DMS53 treated with DMSO at 0.1 percent for 48 hours (cell line): Measurements from ENCODE around the gene ASH1L.
"Not testable (repeated sequence)": the region's sequence is repeated elsewhere in the genome, so short reads cannot be mapped to it uniquely, and the experiment has no call there.

Experiments used
- DNase-seq: peaks from one replicate; lab custom pipeline; 2025; ENCODE audit not compliant: unreplicated experiment; lab: John Stamatoyannopoulos, UW

ASH1L gene

DNA sequence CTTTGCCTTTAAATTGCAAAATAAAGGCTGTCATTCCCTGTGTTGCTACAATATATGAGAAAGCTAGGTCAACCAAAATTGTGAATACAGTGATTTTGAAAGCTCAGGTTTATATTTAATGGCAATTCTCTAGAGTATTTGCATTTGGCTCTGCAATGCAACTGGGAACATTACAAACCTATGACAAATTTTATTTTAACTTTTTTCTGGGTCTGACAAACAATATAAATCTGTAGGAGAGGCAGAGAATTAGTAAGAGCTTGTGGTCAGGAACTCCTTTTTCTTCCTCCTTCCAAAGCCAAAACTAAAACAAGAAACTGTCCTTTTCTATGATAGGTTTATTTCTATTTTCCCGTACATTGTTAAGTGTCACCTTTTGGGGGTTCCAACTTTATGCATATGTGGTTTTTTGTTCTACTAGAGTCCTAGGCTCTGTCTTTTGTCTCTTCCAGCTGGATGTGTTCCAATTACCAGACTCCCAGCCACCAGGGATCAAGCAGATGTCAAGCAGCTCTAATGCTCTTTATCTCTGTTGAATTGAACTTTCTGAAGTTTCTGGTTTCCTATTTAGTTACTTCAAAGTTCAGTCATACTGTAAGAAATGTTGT, 106.9 kb downstream of the ASH1L start:
- no peak for DNase-seq

DNA sequence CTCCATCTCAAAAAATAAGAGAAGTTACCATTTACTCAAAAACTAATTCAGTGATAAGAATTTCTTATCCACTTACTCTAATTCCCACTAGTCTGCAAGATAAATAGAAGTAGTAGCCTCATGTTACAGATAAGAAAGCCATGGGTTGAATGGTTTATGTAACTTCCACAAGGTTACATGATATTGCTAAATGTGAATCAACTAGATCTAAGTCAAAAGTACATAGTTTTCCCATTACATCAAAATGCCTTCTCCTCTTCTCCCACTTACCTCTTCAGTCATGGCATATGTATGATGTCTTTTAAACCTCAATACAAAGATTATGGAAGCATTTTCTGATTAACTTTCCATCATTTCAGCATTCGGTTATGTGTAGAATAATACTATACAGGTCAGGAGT, 108.5 kb downstream of the ASH1L start:
- DNase-seq: no peak

DNA sequence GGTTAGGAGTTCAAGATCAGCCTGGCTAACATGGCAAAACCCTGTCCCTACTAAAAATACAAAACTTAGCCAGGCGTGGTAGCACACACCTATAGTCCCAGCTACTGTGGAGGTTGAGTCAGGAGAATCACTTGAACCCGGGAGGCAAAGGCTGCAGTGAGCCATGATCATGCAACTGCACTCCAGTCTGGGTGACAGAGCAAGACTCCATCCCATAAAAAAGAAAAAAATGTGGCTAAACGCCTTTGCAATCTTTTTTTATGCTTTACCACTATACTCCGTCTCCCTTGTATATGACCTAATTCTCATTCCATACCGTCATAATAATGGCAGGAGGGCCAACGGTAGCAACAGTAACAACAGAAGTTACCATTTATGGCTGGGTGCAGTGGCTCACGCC, 109.5 kb downstream of the ASH1L start:
- DNase-seq: no peak

DNA sequence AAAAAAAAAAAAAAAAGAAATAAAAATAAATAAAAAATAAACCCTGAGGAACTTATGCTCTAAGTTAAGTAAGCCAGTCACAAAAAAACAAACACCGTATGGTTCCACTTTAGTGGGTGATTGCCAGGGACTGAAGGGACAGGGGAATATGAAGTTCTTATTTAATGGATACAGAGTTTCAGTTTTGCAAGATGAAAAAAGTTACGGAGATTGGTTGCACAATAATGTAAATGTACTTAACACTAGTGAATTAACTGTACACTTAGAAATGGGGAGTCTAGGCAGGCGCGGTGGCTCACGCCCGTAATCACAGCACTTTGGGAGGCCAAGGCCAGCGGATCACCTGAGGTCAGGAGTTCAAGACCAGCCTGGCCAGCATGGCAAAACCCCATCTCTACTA, 111.4 kb downstream of the ASH1L start:
- no peak for DNase-seq

DNA sequence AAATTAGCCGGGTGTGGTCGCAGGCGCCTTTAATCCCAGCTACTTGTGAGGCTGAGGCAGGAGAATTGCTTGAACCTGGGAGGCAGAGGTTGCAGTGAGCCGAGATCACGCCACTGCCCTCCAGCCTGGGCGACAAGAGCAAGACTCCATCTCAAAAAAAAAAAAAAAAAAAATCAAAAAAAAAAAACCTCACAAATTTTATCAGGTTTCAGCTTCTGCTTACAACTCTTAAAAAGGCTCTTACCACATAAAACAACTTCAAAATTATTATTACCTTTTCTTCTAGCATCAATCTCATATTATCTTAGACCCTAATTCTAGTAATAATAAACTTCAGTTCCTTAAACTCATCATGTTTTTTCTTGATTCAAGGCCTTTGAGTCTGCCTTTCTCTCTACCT, 120.2 kb downstream of the ASH1L start:
- DNase-seq: not testable (repeated sequence)

DNA sequence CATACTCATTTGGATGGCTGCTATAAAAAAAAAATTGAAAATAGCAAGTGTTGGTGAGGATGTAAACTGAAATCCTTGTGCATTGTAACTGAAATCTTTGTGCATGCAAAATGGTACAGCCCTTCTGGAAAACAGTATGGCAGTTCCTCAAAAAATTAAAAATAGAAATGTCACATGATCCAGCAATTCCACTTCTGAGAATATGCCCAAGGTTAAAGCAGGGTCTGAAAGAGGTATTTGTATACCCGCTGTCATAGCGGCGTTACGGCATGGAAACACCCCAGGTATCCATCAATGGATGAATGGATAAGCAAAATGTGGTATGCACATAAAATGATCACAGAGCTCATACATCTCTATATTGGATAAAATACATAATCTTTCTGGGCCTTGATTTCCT, 125.2 kb downstream of the ASH1L start:
- no peak for DNase-seq

DNA sequence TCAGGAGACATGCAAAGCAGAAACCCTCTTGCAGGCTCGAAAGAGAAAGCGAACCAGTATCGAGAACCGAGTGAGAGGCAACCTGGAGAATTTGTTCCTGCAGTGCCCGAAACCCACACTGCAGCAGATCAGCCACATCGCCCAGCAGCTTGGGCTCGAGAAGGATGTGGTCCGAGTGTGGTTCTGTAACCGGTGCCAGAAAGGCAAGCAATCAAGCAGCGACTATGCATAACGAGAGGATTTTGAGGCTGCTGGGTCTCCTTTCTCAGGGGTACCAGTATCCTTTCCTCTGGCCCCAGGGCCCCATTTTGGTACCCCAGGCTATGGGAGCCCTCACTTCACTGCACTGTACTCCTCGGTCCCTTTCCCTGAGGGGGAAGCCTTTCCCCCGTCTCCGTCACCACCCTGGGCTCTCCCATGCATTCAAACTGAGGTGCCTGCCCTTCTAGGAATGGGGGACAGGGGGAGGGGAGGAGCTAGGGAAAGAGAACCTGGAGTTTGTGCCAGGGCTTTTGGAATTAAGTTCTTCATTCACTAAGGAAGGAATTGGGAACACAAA, 128.7 kb downstream of the ASH1L start:
- not testable (repeated sequence) for DNase-seq

DNA sequence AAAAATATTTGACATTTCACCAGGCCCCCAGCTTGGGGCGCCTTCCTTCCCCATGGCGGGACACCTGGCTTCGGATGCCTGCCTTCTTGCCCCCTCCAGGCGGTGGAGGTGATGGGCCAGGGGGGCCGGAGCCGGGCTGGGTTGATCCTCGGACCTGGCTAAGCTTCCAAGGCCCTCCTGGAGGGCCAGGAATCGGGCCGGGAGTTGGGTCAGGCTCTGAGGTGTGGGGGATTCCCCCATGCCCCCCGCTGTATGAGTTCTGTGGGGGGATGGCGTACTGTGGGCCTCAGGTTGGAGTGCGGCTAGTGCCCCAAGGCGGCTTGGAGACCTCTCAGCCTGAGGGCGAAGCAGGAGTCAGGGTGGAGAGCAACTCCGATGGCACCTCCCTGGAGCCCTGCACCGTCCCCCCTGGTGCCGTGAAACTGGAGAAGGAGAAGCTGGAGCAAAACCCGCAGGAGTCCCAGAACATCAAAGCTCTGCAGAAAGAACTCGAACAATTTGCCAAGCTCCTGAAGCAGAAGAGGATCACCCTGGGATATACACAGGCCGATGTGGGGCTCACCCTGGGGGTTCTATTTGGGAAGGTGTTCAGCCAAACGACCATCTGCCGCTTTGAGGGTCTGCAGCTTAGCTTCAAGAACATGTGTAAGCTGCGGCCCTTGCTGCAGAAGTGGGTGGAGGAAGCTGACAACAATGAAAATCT, 129.3 kb downstream of the ASH1L start:
- DNase-seq: not testable (repeated sequence)

DNA sequence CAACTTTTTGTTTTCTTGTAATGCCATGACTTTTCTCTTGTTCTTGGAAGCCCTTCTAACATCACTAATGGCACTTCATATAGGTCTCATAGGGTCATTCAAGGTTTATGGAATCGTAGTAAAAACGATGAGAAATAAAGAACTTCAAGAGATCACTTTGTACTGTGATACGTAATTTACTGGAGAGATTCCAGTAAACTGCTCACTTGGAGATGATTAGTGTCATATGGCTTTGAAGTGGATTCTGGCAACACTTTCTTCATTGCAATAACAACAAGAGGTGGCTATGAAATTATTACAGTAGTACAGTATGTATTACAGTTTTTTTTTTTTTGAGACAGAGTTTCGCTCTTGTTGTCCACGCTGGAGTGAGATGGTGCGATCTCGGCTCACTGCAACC, 138.5 kb downstream of the ASH1L start:
- DNase-seq: no peak

DNA sequence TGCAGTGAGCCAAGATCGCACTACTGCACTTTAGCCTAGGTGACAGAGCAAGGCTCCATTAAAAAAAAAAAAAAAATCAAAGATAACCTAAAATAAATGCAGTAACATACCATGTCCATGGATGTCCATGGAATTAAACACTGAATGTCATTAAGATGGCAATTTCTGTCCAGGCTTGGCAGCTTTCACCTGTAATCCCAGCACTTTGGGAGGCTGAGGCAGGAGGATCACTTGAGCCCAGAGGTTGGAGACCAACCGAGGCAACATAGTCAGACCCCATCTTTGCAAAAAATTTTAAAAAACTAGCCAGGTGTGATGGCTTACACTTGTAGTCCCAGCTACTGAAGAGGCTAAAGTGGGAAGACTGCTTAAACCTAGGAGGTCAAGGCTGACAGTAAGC, 141.8 kb downstream of the ASH1L start:
- DNase-seq: no peak

DNA sequence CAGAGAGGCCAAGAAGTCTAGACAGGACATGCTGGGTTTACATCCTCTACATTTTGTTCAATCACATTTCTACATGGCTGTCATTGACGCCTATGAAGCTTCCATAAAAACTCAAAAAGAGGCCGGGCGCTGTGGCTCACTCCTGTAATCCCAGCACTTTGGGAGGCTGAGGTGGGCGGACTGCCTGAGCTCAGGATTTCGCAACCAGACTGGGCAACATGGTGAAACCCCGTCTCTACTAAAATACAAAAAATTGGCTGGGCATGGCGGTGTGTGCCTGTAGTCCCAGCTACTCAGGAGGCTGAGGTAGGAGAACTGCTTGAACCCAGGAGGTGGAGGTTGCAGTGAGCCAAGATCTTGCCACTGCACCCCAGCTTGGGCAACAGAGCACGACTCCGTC, 150.8 kb downstream of the ASH1L start:
- not testable (repeated sequence) for DNase-seq

DNA sequence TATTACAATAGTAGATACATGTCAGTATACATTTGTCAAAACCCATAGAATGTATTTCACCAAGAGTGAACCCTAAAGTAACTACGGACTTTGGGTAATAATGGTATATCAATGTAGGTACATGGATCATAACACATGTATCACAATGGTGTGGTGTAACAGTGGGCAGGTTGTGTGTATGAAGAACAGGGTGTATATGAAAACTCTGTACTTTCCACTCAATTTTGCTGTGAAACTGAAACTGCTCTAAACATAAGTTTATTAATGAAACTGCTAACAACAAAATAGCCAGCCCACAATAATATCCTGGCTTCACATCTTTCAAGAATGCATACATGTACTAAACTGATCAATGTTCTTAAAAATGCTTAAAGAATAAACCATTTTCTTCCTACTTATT, 151.7 kb downstream of the ASH1L start:
- DNase-seq: no peak

DNA sequence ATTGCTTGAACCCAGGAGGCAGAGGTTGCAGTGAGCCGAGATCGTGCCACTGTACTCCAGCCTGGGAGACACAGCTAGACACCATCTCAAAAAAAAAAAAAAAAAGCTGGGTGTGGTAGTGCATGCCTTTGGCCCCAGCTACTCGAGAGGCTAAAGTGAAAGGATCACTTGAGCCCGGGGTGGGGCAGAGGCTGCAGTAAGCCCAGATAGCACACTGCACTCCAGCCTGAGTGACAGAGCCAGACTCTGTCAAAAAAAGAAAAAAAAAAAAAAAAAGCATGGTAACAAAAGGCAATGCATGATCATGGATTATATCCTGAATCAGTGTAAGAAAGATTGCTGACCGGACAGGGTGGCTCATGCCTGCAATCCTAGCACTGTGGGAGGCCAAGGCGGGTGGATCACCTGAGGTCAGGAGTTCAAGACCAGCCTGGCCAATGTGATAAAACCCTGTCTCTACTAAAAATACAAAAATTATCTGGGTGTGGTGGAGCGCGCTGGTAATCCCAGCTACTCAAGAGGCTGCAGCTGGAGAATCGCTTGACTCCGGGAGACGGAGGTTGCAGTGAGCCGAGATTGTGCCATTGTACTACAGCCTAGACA, 165.6 kb downstream of the ASH1L start:
- DNase-seq: no peak

DNA sequence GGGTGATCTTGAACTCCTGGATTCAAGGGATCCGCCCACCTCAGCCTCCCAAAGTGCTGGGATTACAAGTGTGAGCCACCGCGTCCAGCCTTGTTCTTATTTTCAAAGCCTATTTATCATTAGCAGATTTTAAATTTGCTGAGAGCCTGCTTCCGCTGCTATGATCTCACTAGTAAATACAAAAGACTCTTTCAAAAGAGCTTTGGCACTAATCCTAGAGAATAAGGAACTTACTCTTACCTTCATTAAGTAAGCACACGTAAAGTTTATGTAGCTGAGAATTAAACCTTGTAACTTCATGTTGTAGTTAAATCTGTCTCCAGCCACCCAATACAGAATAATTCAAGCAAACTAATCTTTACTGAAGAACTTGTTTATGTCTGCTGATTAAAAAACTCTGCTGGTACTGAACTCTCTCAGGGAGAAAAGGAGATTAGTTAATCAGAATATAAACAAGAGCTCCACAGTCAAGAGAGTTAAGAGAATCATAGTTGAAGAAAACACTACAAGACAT, 169.6 kb downstream of the ASH1L start:
- DNase-seq: no peak

DNA sequence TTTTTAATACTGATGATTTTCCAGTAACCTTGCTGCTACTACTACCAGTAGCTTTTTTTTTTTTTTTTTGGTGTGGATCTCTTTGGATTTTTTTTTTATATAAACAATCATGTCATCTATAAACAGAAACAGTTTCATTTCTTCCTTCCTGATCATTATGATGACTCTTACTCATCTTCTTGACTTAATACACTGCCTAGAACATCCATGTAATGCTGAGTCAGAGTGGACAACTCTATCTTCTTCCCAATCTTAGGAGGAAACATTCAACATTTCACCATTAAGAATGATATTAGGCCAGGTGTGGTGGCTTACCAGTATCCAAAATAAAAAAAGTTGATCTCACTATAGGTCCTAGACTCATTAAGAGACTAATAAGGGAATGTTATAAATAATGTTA, 172.8 kb downstream of the ASH1L start:
- no peak for DNase-seq

DNA sequence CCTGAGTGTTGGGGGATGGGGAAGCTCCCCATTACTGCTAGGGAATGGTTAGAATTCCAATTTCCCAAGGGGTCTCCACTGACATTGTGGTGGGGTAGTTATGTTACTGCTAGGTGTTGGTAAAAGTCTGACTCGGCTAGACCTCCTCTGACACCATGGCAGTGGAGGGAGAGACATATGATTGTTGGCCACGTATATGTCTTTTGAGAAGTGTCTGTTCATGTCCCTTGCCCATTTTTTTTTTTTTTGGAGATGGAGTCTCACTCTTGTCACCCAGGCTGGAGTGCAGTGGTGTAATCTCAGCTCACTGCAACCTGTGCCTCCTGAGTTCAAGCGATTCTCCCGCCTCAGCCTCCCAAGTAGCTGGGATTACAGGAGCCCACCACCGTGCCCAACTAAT, 176.8 kb downstream of the ASH1L start:
- not testable (repeated sequence) for DNase-seq

DNA sequence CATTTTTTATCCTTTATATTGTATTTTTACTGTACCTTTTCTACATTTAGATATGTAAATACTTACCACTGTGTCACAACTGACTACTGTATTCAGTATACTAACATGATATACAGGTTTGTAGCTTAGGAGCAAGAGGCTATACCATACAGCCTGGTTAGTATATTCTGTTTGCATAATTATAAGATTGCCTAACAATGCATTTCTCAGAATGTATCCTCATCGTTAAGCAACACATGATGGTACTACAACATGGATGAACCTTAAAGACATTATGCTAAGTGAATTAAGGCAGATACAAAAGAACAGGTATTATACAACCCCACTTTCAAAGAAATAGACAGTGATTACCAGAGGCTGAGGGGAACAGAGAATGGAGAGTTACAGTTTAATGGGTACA, 179.2 kb downstream of the ASH1L start:
- no peak for DNase-seq

DNA sequence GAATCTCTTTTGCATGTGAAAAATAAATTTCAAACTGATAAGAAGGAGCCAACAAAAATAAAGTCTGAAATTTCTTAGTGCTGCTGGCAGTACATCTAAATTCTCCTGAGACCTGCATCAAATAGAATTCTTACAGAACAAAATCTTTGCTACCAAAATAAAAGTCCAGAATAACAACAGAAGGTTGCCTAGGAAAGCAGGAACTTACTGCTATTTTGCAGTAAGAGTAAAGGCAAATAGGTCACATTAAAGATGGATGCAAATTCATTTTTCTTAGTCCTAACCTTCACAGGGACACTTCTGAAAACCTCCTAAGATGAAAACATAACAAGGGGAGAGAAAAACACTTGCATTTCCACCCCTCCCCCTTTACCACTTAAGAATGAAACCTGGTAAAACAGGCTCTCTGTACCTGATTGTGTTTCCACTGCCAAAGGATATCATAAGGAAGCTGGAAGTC, 182.9 kb downstream of the ASH1L start:
- no peak for DNase-seq

DNA sequence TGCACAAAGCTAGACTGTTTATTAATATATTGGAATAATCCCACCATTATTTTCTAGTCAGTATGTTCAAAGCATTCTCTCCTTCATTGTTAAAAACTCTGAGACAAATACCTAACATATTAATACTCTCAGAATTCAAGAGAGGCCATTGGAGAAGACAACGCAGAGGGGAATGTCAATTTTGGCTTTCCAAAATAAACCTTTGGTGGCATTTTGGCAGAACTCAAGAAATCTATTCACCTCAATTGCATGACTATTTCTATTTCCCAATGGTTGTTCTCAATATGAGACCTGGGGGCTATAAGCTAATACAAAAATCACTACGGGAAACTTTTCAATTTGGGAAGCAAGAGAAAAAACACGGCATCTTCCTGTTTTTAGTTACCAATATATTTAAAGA, 183.4 kb downstream of the ASH1L start:
- no peak for DNase-seq

DNA sequence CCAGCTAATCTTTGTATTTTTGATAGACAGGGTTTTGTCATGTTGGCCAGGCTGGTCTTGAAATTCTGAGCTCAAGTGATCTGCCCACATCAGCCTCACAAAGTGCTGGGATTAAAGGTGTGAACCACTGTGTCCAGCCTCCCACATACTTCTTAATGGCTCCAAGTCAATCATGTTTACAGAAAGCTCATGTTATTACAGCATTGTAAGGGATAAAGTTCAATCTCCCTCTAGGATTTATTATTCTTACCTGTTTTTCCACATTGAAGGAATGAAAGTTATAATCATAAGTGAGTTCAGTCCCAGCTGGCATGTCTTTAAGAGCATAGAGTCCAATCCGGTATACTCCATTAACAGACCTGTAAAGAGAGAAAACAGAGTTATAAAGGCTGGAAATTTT, 202.6 kb downstream of the ASH1L start:
- no peak for DNase-seq

DNA sequence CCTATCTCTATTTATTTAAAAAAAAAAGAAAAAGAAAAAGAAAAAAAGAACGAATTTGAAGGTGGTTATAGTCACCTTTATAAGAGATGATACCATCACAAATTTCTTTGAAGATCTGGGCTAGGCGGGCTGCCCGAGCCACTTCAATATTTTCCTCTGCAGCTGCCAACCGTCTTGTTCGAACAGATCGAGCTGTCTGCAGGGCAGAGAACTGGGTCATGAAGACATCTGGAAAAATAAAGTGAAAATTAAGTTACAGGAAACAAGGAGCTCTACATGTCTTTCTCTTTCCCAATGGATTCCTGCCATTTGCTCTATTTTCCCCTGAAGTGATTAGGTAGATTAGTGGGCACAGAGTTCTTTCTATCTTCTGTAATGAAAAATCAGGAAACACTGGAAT, 210.0 kb downstream of the ASH1L start:
- no peak for DNase-seq

DNA sequence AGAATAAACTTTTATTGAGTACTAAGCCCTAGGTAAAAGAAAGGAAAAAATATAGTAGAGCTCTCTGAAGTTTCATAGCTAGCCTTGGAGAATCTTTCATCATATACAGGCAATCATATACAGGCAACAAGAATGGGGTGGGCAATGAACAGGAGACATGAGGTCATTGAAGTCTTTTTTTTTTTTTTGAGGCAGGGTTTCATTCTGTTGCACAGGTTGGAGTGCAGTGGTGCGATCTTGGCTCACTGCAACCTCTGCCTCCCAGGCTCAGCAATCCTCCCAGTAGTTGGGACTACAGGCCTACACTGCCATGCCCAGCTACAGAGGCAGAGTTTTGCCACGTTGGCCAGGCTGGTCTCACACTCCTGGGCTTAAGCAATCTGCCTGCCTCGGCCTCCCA, 219.8 kb downstream of the ASH1L start:
- DNase-seq: no peak
